Measurements from ENCODE around the gene MAML3.

Gene MAML3

GRCh38 chr4:140005699-140006098 lies 148.3 kb downstream of the MAML3 start:
- no peak overlapping the region for H2BK15ac ChIP-seq (ENCODE audit: low read depth, poor library complexity, severe bottlenecking)
- H3K23ac ChIP-seq (ENCODE audit: low read length in 2 of 2) = no peak overlapping the region
- H2AFZ ChIP-seq (ENCODE audit: low read depth, low read length) = no peak overlapping the region
- H3K9me3 ChIP-seq (ENCODE audit: control insufficient read depth, low read length) = no peaks in the 10 kb centered on the region
- no peak overlapping the region for H2BK120ac ChIP-seq (ENCODE audit: low read depth, low read length)
- no peak overlapping the region for H3K27ac ChIP-seq (ENCODE audit: low read length, poor library complexity, severe bottlenecking)
- H3K14ac ChIP-seq (ENCODE audit: low read length in 2 of 2) = no peak overlapping the region
- H3K4me3 ChIP-seq (ENCODE audit: insufficient read depth in 1 of 2, low read depth in 1 of 2, low read length in 2 of 2) = no peak overlapping the region
- 93% methylated on average over 3 of the region's 4 CpGs for WGBS
- no peak overlapping the region for H3K9ac ChIP-seq (ENCODE audit: low read length)
- H2BK12ac ChIP-seq (ENCODE audit: low read length in 2 of 2) = no peak overlapping the region
- no peak overlapping the region for H3K4ac ChIP-seq (ENCODE audit: low read depth in 1 of 2, low read length in 2 of 2)
- no peaks in the 10 kb centered on the region for H3K36me3 ChIP-seq (ENCODE audit: control insufficient read depth in 1 of 2, insufficient read depth in 2 of 2, low read depth in 1 of 2, low read length in 2 of 2)
- H3K4me1 ChIP-seq (ENCODE audit: control insufficient read depth, insufficient read depth, low read depth, low read length) = no peaks in the 10 kb centered on the region
- no peak overlapping the region for H2BK5ac ChIP-seq (ENCODE audit: low read depth, low read length, poor library complexity, severe bottlenecking)
- no peak overlapping the region for H2AK5ac ChIP-seq (ENCODE audit: low read length, severe bottlenecking)
- H4K8ac ChIP-seq (ENCODE audit: low read length) = no peak overlapping the region
- H3K27me3 ChIP-seq (ENCODE audit: control insufficient read depth in 1 of 2, insufficient read depth in 1 of 2, low read length in 2 of 2) = no peaks in the 10 kb centered on the region
- H3K18ac ChIP-seq (ENCODE audit: low read depth in 1 of 2, low read length in 2 of 2) = no peak overlapping the region
- H4K91ac ChIP-seq (ENCODE audit: low read length) = no peak overlapping the region
- peaks cover 9% of the 10 kb centered on the region for H3K79me1 ChIP-seq (replicated peaks; ENCODE audit: low read length, poor library complexity, severe bottlenecking)
- no peak overlapping the region for H3K4me2 ChIP-seq (ENCODE audit: low read length, poor library complexity, severe bottlenecking)
- DNase-seq = no peak

- Histone ChIP-seq H2BK5ac (ENCODE audit: low read depth, low read length, poor library complexity, severe bottlenecking) (no peak overlapping the region), H4K8ac (ENCODE audit: low read length) (no peak overlapping the region), H3K4me3 (ENCODE audit: insufficient read depth in 1 of 2, low read depth in 1 of 2, low read length in 2 of 2) (peak overlapping the region in 1 of 2 experiments; percentile 71), H3K79me1 (replicated peaks; ENCODE audit: low read length, poor library complexity, severe bottlenecking) (peaks cover 9% of the 10 kb centered on the region), H3K18ac (ENCODE audit: low read depth in 1 of 2, low read length in 2 of 2) (no peak overlapping the region), H2AFZ (ENCODE audit: low read depth, low read length) (no peak overlapping the region), H3K27me3 (ENCODE audit: control insufficient read depth in 1 of 2, insufficient read depth in 1 of 2, low read length in 2 of 2) (no peaks in the 10 kb centered on the region), H3K9me3 (ENCODE audit: control insufficient read depth, low read length) (no peaks in the 10 kb centered on the region), H3K27ac (ENCODE audit: low read length, poor library complexity, severe bottlenecking) (no peak overlapping the region), H3K14ac (ENCODE audit: low read length in 2 of 2) (no peak overlapping the region), H3K9ac (ENCODE audit: low read length) (peak overlapping the region; percentile 86), H3K4ac (ENCODE audit: low read depth in 1 of 2, low read length in 2 of 2) (no peak overlapping the region), H3K4me1 (ENCODE audit: control insufficient read depth, insufficient read depth, low read depth, low read length) (no peaks in the 10 kb centered on the region), H2BK120ac (ENCODE audit: low read depth, low read length) (no peak overlapping the region), H4K91ac (ENCODE audit: low read length) (no peak overlapping the region), H2BK12ac (ENCODE audit: low read length in 2 of 2) (no peak overlapping the region), H3K4me2 (ENCODE audit: low read length, poor library complexity, severe bottlenecking) (no peak overlapping the region), H3K23ac (ENCODE audit: low read length in 2 of 2) (no peak overlapping the region), H2AK5ac (ENCODE audit: low read length, severe bottlenecking) (no peak overlapping the region), H3K36me3 (ENCODE audit: control insufficient read depth in 1 of 2, insufficient read depth in 2 of 2, low read depth in 1 of 2, low read length in 2 of 2) (no peaks in the 10 kb centered on the region), H2BK15ac (ENCODE audit: low read depth, poor library complexity, severe bottlenecking) (no peak overlapping the region)
- whole genome bisulfite sequencing = 62% methylated on average over 1 of the region's 2 CpGs
- DNase-seq = no peak
These were observed 148.9 kb downstream of the MAML3 start for GRCh38 chr4:140004922-140005627.

- Histone ChIP-seq H3K18ac (ENCODE audit: low read depth in 1 of 2, low read length in 2 of 2) (no peak overlapping the region), H3K9ac (ENCODE audit: low read length) (peak overlapping the region; percentile 86), H2BK12ac (ENCODE audit: low read length in 2 of 2) (peak overlapping the region in 1 of 2 experiments; percentile 59), H2BK5ac (ENCODE audit: low read depth, low read length, poor library complexity, severe bottlenecking) (no peak overlapping the region), H2BK120ac (ENCODE audit: low read depth, low read length) (no peak overlapping the region), H3K4me3 (ENCODE audit: insufficient read depth in 1 of 2, low read depth in 1 of 2, low read length in 2 of 2) (peak overlapping the region; percentile 52 to 71), H3K4me1 (ENCODE audit: control insufficient read depth, insufficient read depth, low read depth, low read length) (no peaks in the 10 kb centered on the region), H3K4ac (ENCODE audit: low read depth in 1 of 2, low read length in 2 of 2) (no peak overlapping the region), H3K9me3 (ENCODE audit: control insufficient read depth, low read length) (no peaks in the 10 kb centered on the region), H3K23ac (ENCODE audit: low read length in 2 of 2) (no peak overlapping the region), H3K79me1 (replicated peaks; ENCODE audit: low read length, poor library complexity, severe bottlenecking) (peaks cover 9% of the 10 kb centered on the region), H3K27me3 (ENCODE audit: control insufficient read depth in 1 of 2, insufficient read depth in 1 of 2, low read length in 2 of 2) (no peaks in the 10 kb centered on the region), H3K27ac (ENCODE audit: low read length, poor library complexity, severe bottlenecking) (no peak overlapping the region), H2BK15ac (ENCODE audit: low read depth, poor library complexity, severe bottlenecking) (no peak overlapping the region), H3K14ac (ENCODE audit: low read length in 2 of 2) (peak overlapping the region in 1 of 2 experiments; percentile 30), H4K8ac (ENCODE audit: low read length) (peak overlapping the region; percentile 12), H2AK5ac (ENCODE audit: low read length, severe bottlenecking) (no peak overlapping the region), H4K91ac (ENCODE audit: low read length) (no peak overlapping the region), H3K36me3 (ENCODE audit: control insufficient read depth in 1 of 2, insufficient read depth in 2 of 2, low read depth in 1 of 2, low read length in 2 of 2) (no peaks in the 10 kb centered on the region), H2AFZ (ENCODE audit: low read depth, low read length) (peak overlapping the region; percentile 67), H3K4me2 (ENCODE audit: low read length, poor library complexity, severe bottlenecking) (peak overlapping the region; percentile 76)
- DNase-seq = peak; percentile 56
- 39% methylated on average over 12 of the region's 14 CpGs for WGBS
These were observed 149.5 kb downstream of the MAML3 start for GRCh38 chr4:140004549-140004895.

DNA sequence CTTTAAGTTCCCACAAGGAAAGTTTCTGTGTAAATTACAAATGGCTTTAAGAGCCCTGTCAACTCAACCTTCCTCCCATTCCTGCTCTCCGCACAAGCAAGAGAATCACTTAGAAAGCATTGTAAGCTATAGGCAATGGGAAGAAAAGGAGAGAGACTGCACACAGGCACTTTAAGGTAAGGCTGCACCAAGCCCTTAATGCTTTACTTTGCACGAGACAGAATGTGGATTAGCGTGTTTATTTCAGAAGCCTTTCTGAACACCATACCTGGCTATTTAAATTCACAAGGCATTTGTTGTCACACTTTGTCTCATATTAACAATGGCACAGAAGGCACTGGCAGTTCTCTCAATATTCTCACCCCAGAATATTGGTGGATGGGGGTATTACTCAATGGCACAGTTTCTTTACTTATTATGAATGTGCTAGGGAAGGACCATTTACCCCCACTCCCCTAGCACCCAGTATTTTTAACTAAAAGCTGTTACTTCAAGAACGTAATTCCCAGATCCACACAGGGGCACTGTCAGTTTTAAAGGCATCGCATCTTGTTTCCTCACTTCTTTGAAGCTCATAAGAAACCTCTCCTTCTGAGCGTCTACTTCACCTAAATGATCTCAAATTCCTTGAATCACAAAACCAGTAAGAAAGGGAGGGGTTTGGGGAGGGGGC lies 150.0 kb downstream of the MAML3 start:
- no peaks in the 10 kb centered on the region for H3K9me3 ChIP-seq (ENCODE audit: control insufficient read depth, low read length)
- H3K36me3 ChIP-seq (ENCODE audit: control insufficient read depth in 1 of 2, insufficient read depth in 2 of 2, low read depth in 1 of 2, low read length in 2 of 2) = no peaks in the 10 kb centered on the region
- no peak overlapping the region for H2BK12ac ChIP-seq (ENCODE audit: low read length in 2 of 2)
- H3K27ac ChIP-seq (ENCODE audit: low read length, poor library complexity, severe bottlenecking) = no peak overlapping the region
- H2BK5ac ChIP-seq (ENCODE audit: low read depth, low read length, poor library complexity, severe bottlenecking) = no peak overlapping the region
- H2AFZ ChIP-seq (ENCODE audit: low read depth, low read length) = no peak overlapping the region
- no peaks in the 10 kb centered on the region for H3K4me1 ChIP-seq (ENCODE audit: control insufficient read depth, insufficient read depth, low read depth, low read length)
- H3K14ac ChIP-seq (ENCODE audit: low read length in 2 of 2) = no peak overlapping the region
- peaks cover 11% of the 10 kb centered on the region for H3K79me1 ChIP-seq (replicated peaks; ENCODE audit: low read length, poor library complexity, severe bottlenecking)
- H2BK15ac ChIP-seq (ENCODE audit: low read depth, poor library complexity, severe bottlenecking) = no peak overlapping the region
- peak overlapping the region; percentile 76 for H3K4me2 ChIP-seq (ENCODE audit: low read length, poor library complexity, severe bottlenecking)
- DNase-seq = no peak
- WGBS = 78% methylated on average over 5 of the region's 6 CpGs
- H2BK120ac ChIP-seq (ENCODE audit: low read depth, low read length) = no peak overlapping the region
- H3K4ac ChIP-seq (ENCODE audit: low read depth in 1 of 2, low read length in 2 of 2) = no peak overlapping the region
- H4K8ac ChIP-seq (ENCODE audit: low read length) = no peak overlapping the region
- no peak overlapping the region for H3K23ac ChIP-seq (ENCODE audit: low read length in 2 of 2)
- no peaks in the 10 kb centered on the region for H3K27me3 ChIP-seq (ENCODE audit: control insufficient read depth in 1 of 2, insufficient read depth in 1 of 2, low read length in 2 of 2)
- no peak overlapping the region for H2AK5ac ChIP-seq (ENCODE audit: low read length, severe bottlenecking)
- no peak overlapping the region for H3K18ac ChIP-seq (ENCODE audit: low read depth in 1 of 2, low read length in 2 of 2)
- H4K91ac ChIP-seq (ENCODE audit: low read length) = no peak overlapping the region
- peak overlapping the region in 1 of 2 experiments; percentile 71 for H3K4me3 ChIP-seq (ENCODE audit: insufficient read depth in 1 of 2, low read depth in 1 of 2, low read length in 2 of 2)
- peak overlapping the region; percentile 86 for H3K9ac ChIP-seq (ENCODE audit: low read length)

Data from mesenchymal stem cell (in vitro differentiated cells and primary cell).